Activated CD4-positive, alpha-beta T cell treated with anti-CD3 and anti-CD28 coated beads for 1 hour (primary cell): ENCODE data around the gene TSPAN9.

Experiments
- DNase-seq: peaks from one replicate; pipeline ENCODE4 v3.0.0-alpha.2; 2020

Gene TSPAN9

GRCh38 chr12:3280967-3281366, 203.8 kb downstream of the TSPAN9 start:
- no peak for DNase-seq

GRCh38 chr12:3281588-3282383, 204.6 kb downstream of the TSPAN9 start:
- no peak for DNase-seq

- no peak for DNase-seq
Measured at GRCh38 chr12:3282384-3282670, 205.1 kb downstream of the TSPAN9 start.

- DNase-seq: no peak
Measured at GRCh38 chr12:3283137-3283680, 206.0 kb downstream of the TSPAN9 start.

- no peak for DNase-seq
Measured at GRCh38 chr12:3284405-3284804, 207.2 kb downstream of the TSPAN9 start.

GRCh38 chr12:3285570-3285969, 208.4 kb downstream of the TSPAN9 start:
- no peak for DNase-seq

GRCh38 chr12:3288690-3289089, 211.5 kb downstream of the TSPAN9 start:
- no peak for DNase-seq

GRCh38 chr12:3289702-3290101, 212.5 kb downstream of the TSPAN9 start:
- no peak for DNase-seq

GRCh38 chr12:3291939-3292338, 214.8 kb downstream of the TSPAN9 start:
- DNase-seq: no peak

- DNase-seq: no peak
Measured at GRCh38 chr12:3292677-3293412, 215.7 kb downstream of the TSPAN9 start.

GRCh38 chr12:3293446-3294161, 216.4 kb downstream of the TSPAN9 start:
- no peak for DNase-seq

GRCh38 chr12:3294481-3294911, 217.3 kb downstream of the TSPAN9 start:
- no peak for DNase-seq

- DNase-seq: no peak
Measured at GRCh38 chr12:3295225-3295624, 218.0 kb downstream of the TSPAN9 start.

- DNase-seq: no peak
Measured at GRCh38 chr12:3295646-3296408, 218.6 kb downstream of the TSPAN9 start.

GRCh38 chr12:3296409-3296701, 219.2 kb downstream of the TSPAN9 start:
- DNase-seq: no peak

GRCh38 chr12:3298603-3299002, 221.4 kb downstream of the TSPAN9 start:
- no peak for DNase-seq

- peak; percentile 55 for DNase-seq
Measured at GRCh38 chr12:3299929-3300832, 223.0 kb downstream of the TSPAN9 start.

GRCh38 chr12:3300833-3301401, 223.7 kb downstream of the TSPAN9 start:
- DNase-seq: no peak

- DNase-seq: no peak
Measured at GRCh38 chr12:3302401-3303041, 225.3 kb downstream of the TSPAN9 start.

GRCh38 chr12:3303410-3304136, 226.4 kb downstream of the TSPAN9 start:
- no peak for DNase-seq
